ENCODE measurements around the gene TUBB2B.

DNA sequence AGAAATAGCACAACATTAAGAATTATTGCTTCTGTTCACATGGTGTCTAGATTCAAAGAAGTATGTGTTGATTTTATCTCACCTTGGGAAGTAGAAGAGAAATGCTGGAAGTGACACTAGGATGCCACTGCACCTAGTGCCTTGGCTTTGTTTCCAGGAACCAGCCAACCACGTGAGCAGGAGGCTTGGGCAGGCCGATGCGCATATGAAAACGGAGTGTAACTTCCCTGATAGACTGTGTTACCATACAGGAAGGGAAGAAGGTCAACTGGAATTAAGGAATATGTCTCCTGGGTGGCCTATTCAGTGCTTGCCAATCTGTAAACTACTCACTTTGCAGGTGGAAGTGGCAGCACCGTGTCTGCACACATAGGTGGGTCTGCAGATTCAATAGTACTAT lies 28.1 kb downstream of the TUBB2B start:
- no peak for TF ChIP-seq GATA2 (IDR thresholded peaks at IDR 0.05; ENCODE audit: low read depth, low read length)
- TF ChIP-seq GATA3 (IDR thresholded peaks at IDR 0.05; ENCODE audit: low read depth, low read length): no peak
